K562 (cell line): ENCODE results near the gene WDR83. TPM values are rescaled to one million over a fixed set of nuclear protein-coding genes. Genes with fewer than 3 reads are reported as not detected.

Experiments
- FOXP1 ChIP-seq: sonication (generic); formaldehyde crosslinking; IDR thresholded peaks from 2 replicates; pipeline ENCODE4 v1.8.0; 2022; ENCODE audit warnings: mild to moderate bottlenecking, missing genetic modification reagents
- GABPA ChIP-seq: fragments of 200-800 bp; sonication (Bioruptor generic); conservative IDR thresholded peaks from 2 replicates; pipeline ENCODE4 v1.6.1; 2016; ENCODE audit warnings: low read depth, missing genetic modification characterization, missing compliant biosample characterization
- KDM5B ChIP-seq: fragments of 200-600 bp; sonication (generic); IDR thresholded peaks from 2 replicates; pipeline ENCODE4 v1.6.1; 2012; ENCODE audit warnings: low read depth, mild to moderate bottlenecking, moderate library complexity, low read length, control low read depth, inconsistent platforms; ENCODE audit not compliant: insufficient replicate concordance
- NFE2 ChIP-seq: IDR thresholded peaks from 2 replicates; pipeline ENCODE4 v1.6.1; 2014; ENCODE audit warnings: antibody characterized with exemption, low read depth
- POLR2B ChIP-seq: fragments of 450-650 bp; IDR thresholded peaks from 2 replicates; pipeline ENCODE4 v1.6.1; 2018; ENCODE audit warnings: low read depth; ENCODE audit not compliant: partially characterized antibody
- RAD51 ChIP-seq: fragments of 450-650 bp; IDR thresholded peaks from 2 replicates; pipeline ENCODE4 v1.7.1; 2016; ENCODE audit warnings: low read depth, mild to moderate bottlenecking, borderline replicate concordance
- RERE ChIP-seq: sonication (generic); formaldehyde crosslinking; IDR thresholded peaks from 2 replicates; pipeline ENCODE4 v1.8.0; 2023; ENCODE audit warnings: missing genetic modification reagents, mild to moderate bottlenecking, borderline replicate concordance
- RHOXF2B ChIP-seq: fragments of 250-450 bp; sonication (Bioruptor Pico); conservative IDR thresholded peaks from 2 replicates; pipeline ENCODE4 v1.5.1; 2021
- TBL1XR1 ChIP-seq, 2 experiments: IDR thresholded peaks; 2 replicates each; pipeline ENCODE4 v1.6.1; 2012; ENCODE audit warnings: improper control_type of control experiment in 2 of 2, low read length in 2 of 2, mild to moderate bottlenecking in 1 of 2
- polyA plus RNA-seq, 8 experiments: library from polyadenylated mRNA; depleted of rRNA in 4 of 8; stranded (reverse) in 5 of 8; unstranded in 3 of 8; fragments of >200 nt; fragmentation: Nextera tagmentation in 2 of 8; fragmentation: Illumina TruSeq in 1 of 8; extraction: Ambion mirVana in 2 of 8; extraction: Trizol in 1 of 8; gene quantifications; 2 replicates each; pipeline versions ENCODE4 v1.2.1 to v1.2.3, GENCODE V29; 2011 to 2014; ENCODE audit warnings: inconsistent platforms in 1 of 8, missing spikeins in 1 of 8
- total RNA-seq, 7 experiments: library from RNA; depleted of rRNA in 6 of 7; stranded (reverse); fragments of >200 nt in 6 of 7; fragmentation: Illumina TruSeq in 2 of 7; extraction: Trizol in 2 of 7; gene quantifications; 2 replicates each; pipeline versions ENCODE4 v1.2.1 to v1.2.3, GENCODE V29; 2011 to 2021; ENCODE audit warnings: low replicate concordance in 1 of 7
- TF ChIP-seq, protein P1 (sequence below): sonication (generic); formaldehyde crosslinking; IDR thresholded peaks from 2 replicates; pipeline ENCODE4 v1.8.1; 2023; ENCODE audit warnings: mild to moderate bottlenecking, missing genetic modification reagents
- TF ChIP-seq, protein P2 (sequence below): fragments of 250-450 bp; sonication (Bioruptor Pico); IDR thresholded peaks from 2 replicates; pipeline ENCODE4 v1.9.0; 2021; ENCODE audit warnings: mild to moderate bottlenecking, inconsistent platforms

Gene WDR83
- total and polyA plus RNA-seq, 9 of the 15 experiments (the other 6 are each of a cell fraction or from before 2014, with no cell fraction given), result 0.52 to 21.3 (median 4.2) TPM

- TF ChIP-seq, protein P1, sequence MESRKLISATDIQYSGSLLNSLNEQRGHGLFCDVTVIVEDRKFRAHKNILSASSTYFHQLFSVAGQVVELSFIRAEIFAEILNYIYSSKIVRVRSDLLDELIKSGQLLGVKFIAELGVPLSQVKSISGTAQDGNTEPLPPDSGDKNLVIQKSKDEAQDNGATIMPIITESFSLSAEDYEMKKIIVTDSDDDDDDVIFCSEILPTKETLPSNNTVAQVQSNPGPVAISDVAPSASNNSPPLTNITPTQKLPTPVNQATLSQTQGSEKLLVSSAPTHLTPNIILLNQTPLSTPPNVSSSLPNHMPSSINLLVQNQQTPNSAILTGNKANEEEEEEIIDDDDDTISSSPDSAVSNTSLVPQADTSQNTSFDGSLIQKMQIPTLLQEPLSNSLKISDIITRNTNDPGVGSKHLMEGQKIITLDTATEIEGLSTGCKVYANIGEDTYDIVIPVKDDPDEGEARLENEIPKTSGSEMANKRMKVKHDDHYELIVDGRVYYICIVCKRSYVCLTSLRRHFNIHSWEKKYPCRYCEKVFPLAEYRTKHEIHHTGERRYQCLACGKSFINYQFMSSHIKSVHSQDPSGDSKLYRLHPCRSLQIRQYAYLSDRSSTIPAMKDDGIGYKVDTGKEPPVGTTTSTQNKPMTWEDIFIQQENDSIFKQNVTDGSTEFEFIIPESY, result no peak
- TF ChIP-seq POLR2B (peak; percentile 25), GABPA (tag) (peak; percentile 100), TBL1XR1 (IDR thresholded peaks at IDR 0.05; ENCODE audit: low read length in 2 of 2) (peak in 1 of 2 experiments; percentile 50; a peak in 1 of 4 replicates), RERE (CRISPR knock-in tag) (no peak), RAD51 (0 out of 2 replicates have a peak, but pooled peaks have one; percentile 38), NFE2 (no peak), KDM5B (peak; percentile 52), RHOXF2B (CRISPR knock-in tag) (0 out of 2 replicates have a peak, but pooled peaks have one; percentile 35), FOXP1 (CRISPR knock-in tag) (0 out of 2 replicates have a peak, but pooled peaks have one; percentile 17)
- TF ChIP-seq, protein P2, sequence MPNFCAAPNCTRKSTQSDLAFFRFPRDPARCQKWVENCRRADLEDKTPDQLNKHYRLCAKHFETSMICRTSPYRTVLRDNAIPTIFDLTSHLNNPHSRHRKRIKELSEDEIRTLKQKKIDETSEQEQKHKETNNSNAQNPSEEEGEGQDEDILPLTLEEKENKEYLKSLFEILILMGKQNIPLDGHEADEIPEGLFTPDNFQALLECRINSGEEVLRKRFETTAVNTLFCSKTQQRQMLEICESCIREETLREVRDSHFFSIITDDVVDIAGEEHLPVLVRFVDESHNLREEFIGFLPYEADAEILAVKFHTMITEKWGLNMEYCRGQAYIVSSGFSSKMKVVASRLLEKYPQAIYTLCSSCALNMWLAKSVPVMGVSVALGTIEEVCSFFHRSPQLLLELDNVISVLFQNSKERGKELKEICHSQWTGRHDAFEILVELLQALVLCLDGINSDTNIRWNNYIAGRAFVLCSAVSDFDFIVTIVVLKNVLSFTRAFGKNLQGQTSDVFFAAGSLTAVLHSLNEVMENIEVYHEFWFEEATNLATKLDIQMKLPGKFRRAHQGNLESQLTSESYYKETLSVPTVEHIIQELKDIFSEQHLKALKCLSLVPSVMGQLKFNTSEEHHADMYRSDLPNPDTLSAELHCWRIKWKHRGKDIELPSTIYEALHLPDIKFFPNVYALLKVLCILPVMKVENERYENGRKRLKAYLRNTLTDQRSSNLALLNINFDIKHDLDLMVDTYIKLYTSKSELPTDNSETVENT (CRISPR knock-in tag), result no peak
Observed at GRCh38 chr19:12669270-12670158, 2.9 kb downstream of the WDR83 start (continued).
